Motor neuron (in vitro differentiated cells): ENCODE data around the gene SCO2. TPM values are rescaled to one million over a fixed set of nuclear protein-coding genes. Genes with fewer than 3 reads are reported as not detected.

ENCODE experiments used
- ATAC-seq, 8 experiments: fragments of 200-7000 bp; cut with Tn5 transposase; replicated peaks in 6 of 8; 2 replicates each; pipeline ENCODE4 v1.8.0; 2021; ENCODE audit warnings: mild to moderate bottlenecking in 8 of 8, moderate library complexity in 8 of 8
- H3K27ac ChIP-seq, 2 donors: fragments of 250-450 bp; sonication (Bioruptor Pico); 2 replicates each; pipeline ENCODE4 v1.9.0; 2021; ENCODE audit warnings: antibody characterized with exemption in 2 of 2, mild to moderate bottlenecking in 2 of 2, moderate library complexity in 1 of 2
- H3K4me1 ChIP-seq, 2 donors: fragments of 250-450 bp; sonication (Bioruptor Pico); replicated peaks in 1 of 2; 2 replicates each; pipeline ENCODE4 v1.6.1; 2021; ENCODE audit warnings: antibody characterized with exemption in 2 of 2, mild to moderate bottlenecking in 2 of 2, moderate library complexity in 1 of 2
- H3K4me3 ChIP-seq, 5 donors: fragments of 250-450 bp; sonication (Bioruptor Pico); 2 replicates each; pipeline ENCODE4 v1.9.0; 2021; ENCODE audit warnings: antibody characterized with exemption in 5 of 5, mild to moderate bottlenecking in 5 of 5, moderate library complexity in 4 of 5
- WGBS, 10 experiments: fragments of 450-650 bp; shearing (Covaris generic); methylation state at CpG; one replicate each; pipeline ENCODE4 v1.0.0; 2022; 5-methylcytosine and 5-hydroxymethylcytosine counted together
- in situ Hi-C, 9 experiments: fragments of 400-800 bp; cut with MboI; loops; one replicate each; pipeline ENCODE4 v1.15.0; 2021; ENCODE audit warnings: low sequenced_read_pairs in 9 of 9, low pct_unique_long_range_greater_than_20kb in 2 of 9; ENCODE audit not compliant: unreplicated experiment in 9 of 9
- total RNA-seq, 8 experiments: library from RNA; unstranded; fragments of 300-600 nt; gene quantifications; 2 replicates each; pipeline versions ENCODE4 v1.2.3 to v1.2.4, GENCODE V29; 2022

SCO2 gene
- total RNA-seq: 1 to 10 TPM in 5 of 8 experiments, under 1 TPM in 3; 0.64 to 2.2 (median 1.2) TPM

- no CpG with 5 or more reads among the region's 84 CpGs for WGBS, 10 experiments
- Histone ChIP-seq H3K27ac (peak within 1 kb of the TSS; percentile 87 to 89), H3K4me3 (peak within 1 kb of the TSS; percentile 58 to 79 (median 69)), H3K4me1 (peaks cover 15 to 16% of the 10 kb centered on the region in 2 donors)
- in situ Hi-C loops: no loop called here
- peak; percentile 40 to 79 (median 68) for ATAC-seq
Observed at GRCh38 chr22:50525104-50525857, at the start of gene SCO2. Gene SCO2 (minus strand): TSS chr22:50525598. CDS start chr22:50524411, 1,187 bp downstream.

GRCh38 chr22:50574383-50574755 is 49.0 kb upstream of the SCO2 start:
- in situ Hi-C loops: no loop called here
- WGBS, 10 experiments: 76 to 100% (median 96%) methylated on average over 1 to 10 of the region's 11 CpGs; no CpG with 5 or more reads in 7 of the 10 experiments
- Histone ChIP-seq H3K4me1 (no peaks in the 10 kb centered on the region), H3K4me3 (no peak overlapping the region), H3K27ac (no peak overlapping the region)
- ATAC-seq: no peak

GRCh38 chr22:50573491-50574382 is 48.3 kb upstream of the SCO2 start:
- 17 to 100% (median 93%) methylated on average over 1 to 8 of the region's 26 CpGs; no CpG with 5 or more reads in 3 of the 10 experiments for WGBS, 10 experiments
- ATAC-seq: no peak
- in situ Hi-C loops: no loop called here

GRCh38 chr22:50572965-50573364 is 47.6 kb upstream of the SCO2 start:
- Histone ChIP-seq H3K27ac (no peak overlapping the region), H3K4me1 (no peaks in the 10 kb centered on the region), H3K4me3 (no peak overlapping the region)
- 50 to 100% (median 95%) methylated on average over 1 to 4 of the region's 11 CpGs; no CpG with 5 or more reads in 6 of the 10 experiments for WGBS, 10 experiments
- in situ Hi-C loops: no loop called here
- peak in 2 of 8 experiments; percentile 5 to 6 for ATAC-seq

More at GRCh38 chr22:50573491-50574382, 48.3 kb upstream of the SCO2 start:
- H3K27ac ChIP-seq: no peak overlapping the region
- no peaks in the 10 kb centered on the region for H3K4me1 ChIP-seq
- H3K4me3 ChIP-seq: no peak overlapping the region

GRCh38 chr22:50571264-50572175 is 46.1 kb upstream of the SCO2 start:
- no peak overlapping the region for H3K27ac ChIP-seq
- H3K4me3 ChIP-seq: no peak overlapping the region
- in situ Hi-C loops: no loop called here
- WGBS, 10 experiments: 60 to 96% (median 77%) methylated on average over 1 to 11 of the region's 26 CpGs; no CpG with 5 or more reads in 5 of the 10 experiments
- H3K4me1 ChIP-seq: no peaks in the 10 kb centered on the region
- ATAC-seq: no peak

- no peak for ATAC-seq
- in situ Hi-C loops: no loop called here
Observed at GRCh38 chr22:50570861-50571260, 45.5 kb upstream of the SCO2 start.

GRCh38 chr22:50569896-50570535 is 44.6 kb upstream of the SCO2 start:
- in situ Hi-C loops: no loop called here
- 73 to 92% (median 85%) methylated on average over 1 to 6 of the region's 13 CpGs; no CpG with 5 or more reads in 6 of the 10 experiments for WGBS, 10 experiments
- ATAC-seq: no peak
- Histone ChIP-seq H3K4me3 (no peak overlapping the region), H3K4me1 (no peaks in the 10 kb centered on the region), H3K27ac (no peak overlapping the region)

More at GRCh38 chr22:50570861-50571260, 45.5 kb upstream of the SCO2 start:
- no peak overlapping the region for H3K27ac ChIP-seq
- no peak overlapping the region for H3K4me3 ChIP-seq
- WGBS, 10 experiments: 0 to 100% (median 80%) methylated on average over 1 to 5 of the region's 12 CpGs; no CpG with 5 or more reads in 5 of the 10 experiments
- no peaks in the 10 kb centered on the region for H3K4me1 ChIP-seq

GRCh38 chr22:50569041-50569459 is 43.7 kb upstream of the SCO2 start:
- 58 to 97% (median 90%) methylated on average over 2 to 7 of the region's 8 CpGs; no CpG with 5 or more reads in 5 of the 10 experiments for WGBS, 10 experiments
- Histone ChIP-seq H3K4me1 (peaks cover 0 to 1% of the 10 kb centered on the region in 2 donors), H3K27ac (no peak overlapping the region), H3K4me3 (no peak overlapping the region)
- no peak for ATAC-seq
- in situ Hi-C loops: no loop called here

- no peak overlapping the region for H3K4me3 ChIP-seq
- 60 to 93% (median 80%) methylated on average over 1 to 5 of the region's 7 CpGs; no CpG with 5 or more reads in 5 of the 10 experiments for WGBS, 10 experiments
- peaks cover 2 to 5% of the 10 kb centered on the region in 2 donors for H3K4me1 ChIP-seq
- in situ Hi-C loops: no loop called here
- ATAC-seq: no peak
- H3K27ac ChIP-seq: no peak overlapping the region
Observed at GRCh38 chr22:50568626-50569025, 43.2 kb upstream of the SCO2 start.

- no peak overlapping the region for H3K4me3 ChIP-seq
- no peak for ATAC-seq
- peaks cover 4 to 6% of the 10 kb centered on the region in 2 donors for H3K4me1 ChIP-seq
- H3K27ac ChIP-seq: no peak overlapping the region
- in situ Hi-C loops: no loop called here
- 50 to 100% (median 87%) methylated on average over 1 to 7 of the region's 7 CpGs; no CpG with 5 or more reads in 4 of the 10 experiments for WGBS, 10 experiments
Observed at GRCh38 chr22:50567721-50568252, 42.4 kb upstream of the SCO2 start.

GRCh38 chr22:50564289-50564688 is 38.9 kb upstream of the SCO2 start:
- in situ Hi-C loops: no loop called here
- ATAC-seq: no peak
- Histone ChIP-seq H3K4me3 (no peak overlapping the region), H3K27ac (no peak overlapping the region), H3K4me1 (peaks cover 4 to 6% of the 10 kb centered on the region in 2 donors)
- 0 to 82% (median 70%) methylated on average over 1 to 6 of the region's 11 CpGs; no CpG with 5 or more reads in 4 of the 10 experiments for WGBS, 10 experiments
